Measurements from ENCODE around the gene DAND5.
A peak's percentile ranks its signal among the peaks of the same experiment; 100 is the strongest.

The DAND5 gene

DNA sequence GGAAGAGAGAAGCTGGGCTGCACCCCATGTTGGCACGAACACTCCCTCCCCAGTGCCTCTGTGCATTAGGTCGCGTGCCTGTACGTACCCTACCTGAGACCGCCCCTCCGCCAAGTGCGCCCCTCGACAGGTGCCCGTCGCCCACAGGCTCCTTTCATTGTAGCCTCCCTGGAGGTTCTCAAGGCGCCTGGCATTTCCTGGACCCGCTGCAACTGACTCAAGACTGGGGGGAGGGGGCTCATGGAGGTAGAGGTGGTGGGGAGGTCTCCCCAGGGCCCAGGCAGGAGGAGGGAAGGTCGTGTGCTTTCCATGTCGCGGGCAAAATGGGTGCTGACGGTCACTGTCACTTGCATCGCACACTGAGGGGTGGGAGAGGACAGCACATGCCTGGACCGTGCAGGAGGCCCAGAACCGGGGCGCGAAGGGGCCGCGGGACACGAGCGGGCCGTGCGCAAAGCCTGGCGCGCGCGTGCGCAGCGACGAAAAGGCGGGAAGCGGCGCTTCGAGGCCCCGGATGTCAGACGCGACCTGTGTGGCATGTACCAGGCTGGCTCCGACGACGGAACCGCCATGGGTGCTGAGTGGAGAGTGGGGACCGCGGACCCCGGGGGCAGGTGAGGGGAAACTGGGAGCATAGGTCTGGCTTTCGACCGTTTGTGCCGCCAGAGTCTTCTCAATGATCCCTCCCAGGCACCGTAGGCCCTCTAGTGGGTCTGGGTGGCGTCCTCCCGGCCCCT, 42.4 kb downstream of the DAND5 start:
- no peak for DNase-seq

GRCh38 chr19:13012390-13012689, 43.0 kb downstream of the DAND5 start:
- no peak for DNase-seq

DNA sequence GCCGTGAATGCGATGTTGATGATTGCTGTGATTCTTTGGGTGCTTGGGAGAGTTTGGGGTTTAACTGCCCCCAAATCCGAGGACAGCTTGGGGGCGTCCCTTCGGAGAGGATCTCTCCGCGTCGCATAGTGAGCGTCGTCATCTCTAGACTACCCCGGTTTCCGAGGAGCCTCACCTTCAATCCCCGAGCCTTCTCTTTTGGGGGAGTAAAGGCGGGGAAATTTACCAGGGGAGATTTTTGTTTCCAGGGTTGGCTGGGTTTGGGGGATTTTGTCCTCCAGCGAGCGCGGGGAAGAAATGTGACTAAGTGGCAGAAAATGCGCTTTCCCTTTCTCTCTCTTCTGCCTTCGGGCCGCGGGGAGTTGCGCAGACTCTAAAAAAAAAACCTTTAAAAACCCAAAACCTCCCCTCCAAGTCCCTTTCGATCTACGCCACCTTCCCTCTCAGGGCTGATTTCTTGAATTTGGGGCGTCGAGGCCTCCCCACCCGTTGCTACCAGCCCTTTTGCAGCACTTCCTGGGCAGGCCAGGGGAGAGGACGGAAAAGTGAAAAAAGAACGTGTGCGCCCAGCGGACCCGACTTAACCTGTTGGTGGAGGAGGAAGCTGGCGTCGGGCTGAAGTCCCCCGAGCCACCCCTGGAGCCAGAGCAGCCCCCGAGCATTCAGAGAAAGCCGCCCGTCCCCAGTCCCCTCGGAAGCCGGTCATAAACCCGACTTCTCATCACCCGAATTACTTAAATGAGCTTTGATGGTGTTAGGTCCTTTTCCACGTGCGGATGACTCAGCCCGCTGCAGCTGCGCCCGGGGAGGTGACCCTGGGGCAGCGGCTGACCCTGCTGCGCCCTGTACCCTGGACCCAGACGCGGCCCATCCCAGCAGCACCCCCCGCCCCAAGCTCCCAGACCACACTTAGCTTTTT, 43.6 kb downstream of the DAND5 start:
- peak; percentile 28 for DNase-seq

GRCh38 chr19:13013649-13014048, 44.3 kb downstream of the DAND5 start:
- no peak for DNase-seq

DNA sequence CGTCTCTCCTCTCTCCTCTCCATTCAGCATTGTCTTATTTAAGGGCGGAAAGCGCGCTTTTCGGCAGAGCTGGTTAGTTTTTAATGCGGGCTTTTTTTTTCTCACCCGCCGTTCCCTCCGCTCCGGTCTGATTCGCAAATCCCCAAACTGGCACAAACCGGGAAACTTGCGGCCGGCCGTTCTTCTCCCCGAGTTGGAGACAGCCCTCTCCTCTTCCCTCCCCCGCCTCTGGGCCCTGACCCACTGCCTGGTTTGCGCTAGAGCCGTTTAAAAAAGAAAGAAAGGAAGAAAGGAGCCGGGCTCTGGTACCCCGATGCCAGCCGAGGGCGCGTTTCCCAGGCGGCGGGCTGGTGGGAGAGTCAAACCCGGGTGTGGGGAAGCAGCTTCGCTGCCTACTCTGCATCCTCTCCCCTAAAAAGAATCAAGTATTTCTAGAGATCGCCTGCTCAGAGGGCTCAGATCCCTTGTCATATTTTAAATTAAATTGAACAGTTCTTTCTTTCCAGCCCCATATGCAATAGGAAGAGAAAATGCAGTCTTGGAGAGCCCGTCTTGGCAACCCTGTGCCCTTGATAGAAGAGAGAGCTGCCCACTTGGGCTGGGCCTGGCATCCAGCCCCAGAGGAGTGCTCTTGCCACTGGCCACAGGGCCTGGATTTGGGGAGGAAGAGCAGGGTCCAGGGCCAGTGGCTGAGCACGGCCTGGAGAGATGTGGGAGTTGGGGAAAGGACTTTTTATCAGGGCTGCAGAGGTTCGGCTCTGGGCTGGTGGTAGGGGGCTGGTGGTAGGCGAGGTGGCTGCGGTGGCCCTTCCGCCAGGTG, 44.9 kb downstream of the DAND5 start:
- no peak for DNase-seq

- DNase-seq, result no peak
Measured at GRCh38 chr19:13014921-13015280, 45.5 kb downstream of the DAND5 start.

DNA sequence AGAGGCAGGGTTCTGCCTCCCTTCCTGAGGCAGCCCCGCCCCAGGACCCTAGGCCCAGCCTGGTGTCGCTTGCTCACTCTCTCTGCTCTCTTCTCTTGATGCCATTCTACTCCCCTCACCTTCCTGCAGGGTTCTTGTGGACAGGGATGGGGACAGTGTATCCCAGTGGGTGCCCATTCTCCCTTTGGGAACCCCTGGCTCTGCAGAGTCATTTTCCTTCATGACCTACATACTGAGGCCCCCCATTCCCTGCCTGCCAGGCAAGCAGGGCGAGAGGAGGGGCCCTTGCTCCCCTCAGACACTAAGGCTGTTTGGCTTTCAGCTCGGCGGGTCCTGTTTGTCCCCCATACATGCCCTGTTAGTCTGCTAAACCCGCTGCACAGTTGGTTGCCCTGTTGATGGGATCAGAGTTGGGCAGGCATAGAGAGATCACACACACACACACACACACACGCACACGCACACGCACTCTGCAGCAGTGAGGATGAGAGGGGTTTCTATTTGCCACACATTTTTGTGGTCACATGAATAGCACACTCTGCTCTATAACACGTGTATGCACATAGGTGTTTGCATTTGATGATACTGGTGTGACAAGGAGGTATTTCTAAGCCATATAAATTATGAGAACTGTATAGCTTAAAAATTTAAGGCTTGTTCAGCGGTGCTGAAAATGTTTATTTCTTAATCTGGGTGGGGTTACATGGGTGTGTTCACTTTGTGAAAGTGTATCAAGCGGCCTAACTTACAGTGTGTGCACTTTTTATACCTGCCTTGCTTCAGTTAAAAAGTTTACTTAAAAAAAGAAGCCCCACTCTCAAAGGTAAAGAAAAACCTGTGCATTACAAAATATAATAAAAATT, 46.2 kb downstream of the DAND5 start:
- DNase-seq, result no peak

GRCh38 chr19:13016245-13016627, 46.9 kb downstream of the DAND5 start:
- DNase-seq, result no peak

DNA sequence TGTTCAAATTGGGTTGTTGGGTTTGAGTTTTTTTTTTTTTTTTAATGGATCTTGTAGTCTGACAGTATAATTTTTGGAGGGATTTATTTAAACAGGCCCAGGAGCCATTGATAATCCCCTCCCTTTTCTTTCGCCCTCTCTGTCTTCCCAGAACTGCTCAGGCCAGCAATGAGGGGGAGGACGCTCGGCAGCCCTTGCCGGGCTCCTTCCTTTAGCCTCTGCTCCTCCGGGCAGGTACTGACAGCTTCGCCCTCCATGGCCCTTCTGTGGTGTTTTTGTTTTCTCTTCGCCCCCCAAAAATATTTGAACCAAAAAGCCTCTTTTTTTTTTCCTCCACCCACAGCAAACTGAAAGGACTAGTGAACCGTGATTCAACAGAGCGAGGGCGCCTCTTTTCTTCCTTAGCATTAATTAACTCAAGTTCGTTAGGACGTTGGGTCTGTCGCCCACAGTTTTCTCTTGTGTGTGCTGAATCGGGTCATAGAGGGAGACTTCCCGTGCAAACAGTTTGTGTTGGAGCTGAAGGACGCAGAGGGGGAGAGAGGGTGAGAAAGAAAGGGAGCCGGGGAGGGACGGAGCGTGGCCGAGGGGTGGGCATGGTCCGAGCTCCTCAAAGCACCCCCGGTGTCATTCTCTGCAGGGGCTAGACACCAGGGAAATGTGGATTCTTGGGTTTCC, 47.4 kb downstream of the DAND5 start:
- no peak for DNase-seq

DNA sequence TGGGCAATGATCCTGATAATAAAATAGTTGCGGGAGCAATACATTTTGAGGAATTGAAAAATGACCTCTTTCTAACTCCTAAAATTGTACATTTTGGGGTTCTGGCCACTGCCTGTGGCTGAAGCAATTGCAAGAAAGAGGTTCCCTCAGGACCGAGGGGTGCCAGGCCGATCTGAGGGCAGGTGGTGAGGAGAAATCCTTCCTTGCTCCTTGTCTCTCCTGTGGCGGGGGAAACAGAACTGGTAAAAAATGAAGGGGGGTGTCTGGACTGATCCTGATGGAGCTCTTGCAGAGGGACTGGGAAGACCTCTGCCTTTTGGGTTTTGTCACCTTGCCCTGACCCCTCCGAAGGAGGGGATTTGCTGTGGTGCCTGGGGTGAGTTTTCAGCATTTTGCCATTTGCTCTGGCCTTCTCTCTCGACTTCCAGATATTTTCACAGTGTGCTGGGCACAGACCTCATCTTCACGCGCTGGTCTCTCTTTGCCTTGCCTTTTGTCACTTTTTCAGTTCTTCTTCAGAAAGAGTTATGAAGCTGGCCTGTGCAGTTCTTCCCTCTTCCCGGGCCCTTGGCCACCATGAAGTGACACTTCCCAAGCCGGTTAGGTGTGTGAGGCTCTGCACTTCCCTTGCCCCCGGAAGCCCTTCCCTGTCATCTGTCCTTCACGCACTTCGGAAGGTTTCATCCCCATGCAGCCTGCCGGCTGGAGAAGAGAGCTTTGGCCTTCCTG, 48.1 kb downstream of the DAND5 start:
- no peak for DNase-seq

GRCh38 chr19:13018035-13018914, 48.9 kb downstream of the DAND5 start:
- DNase-seq, result no peak

DNA sequence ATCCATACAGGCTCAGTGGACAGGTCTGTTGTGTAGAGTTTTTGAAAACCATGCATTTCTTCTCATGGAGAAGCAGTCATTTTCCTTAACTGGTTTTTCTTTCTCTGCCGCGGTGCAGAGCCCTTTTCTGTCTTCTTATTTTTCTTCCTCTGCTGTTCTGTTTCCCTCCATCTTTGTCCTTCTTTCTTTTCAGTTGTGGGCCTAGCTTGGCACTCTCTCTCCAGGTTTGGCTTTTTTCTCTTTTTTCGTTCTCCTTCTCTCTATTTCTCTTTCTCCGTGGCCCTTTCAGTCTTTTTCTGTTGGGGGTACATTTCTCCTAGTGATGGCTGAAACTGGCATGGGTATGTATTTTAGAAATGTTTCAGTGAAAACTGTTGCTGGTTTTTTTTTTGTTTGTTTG, 50.0 kb downstream of the DAND5 start:
- DNase-seq, result no peak

DNA sequence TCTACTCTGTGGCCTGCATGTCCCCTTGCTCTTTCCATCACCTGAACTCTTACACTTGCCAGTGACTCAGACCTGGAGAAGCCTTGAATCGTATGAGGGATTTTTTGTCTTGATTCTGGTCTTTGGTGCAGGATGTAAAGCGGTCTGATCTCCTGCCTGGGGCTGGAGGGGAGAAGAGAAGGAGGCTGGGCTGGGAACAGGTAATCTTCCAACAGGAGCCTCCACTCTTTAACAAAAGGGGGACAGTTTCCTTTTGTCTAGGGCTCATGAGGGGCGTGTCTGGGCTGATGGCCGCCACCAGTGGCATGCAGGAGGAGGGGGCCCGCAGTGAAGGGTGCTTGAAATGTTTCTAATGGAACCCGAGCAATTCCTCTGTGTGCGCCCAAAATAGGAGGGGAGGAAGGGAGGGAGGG, 50.6 kb downstream of the DAND5 start:
- DNase-seq, result no peak

GRCh38 chr19:13022111-13022858, 52.9 kb downstream of the DAND5 start:
- DNase-seq, result no peak

- no peak for DNase-seq
Measured at GRCh38 chr19:13022859-13023636, 53.7 kb downstream of the DAND5 start.

GRCh38 chr19:13023656-13024055, 54.3 kb downstream of the DAND5 start:
- DNase-seq, result no peak
